ENCODE results near the gene IGSF8. TPM values are rescaled to one million over a fixed set of nuclear protein-coding genes. Genes with fewer than 3 reads are reported as not detected.

Gene IGSF8
- total and polyA plus RNA-seq, 8 donors = 12.9 to 24.7 (median 18.4) TPM

DNA sequence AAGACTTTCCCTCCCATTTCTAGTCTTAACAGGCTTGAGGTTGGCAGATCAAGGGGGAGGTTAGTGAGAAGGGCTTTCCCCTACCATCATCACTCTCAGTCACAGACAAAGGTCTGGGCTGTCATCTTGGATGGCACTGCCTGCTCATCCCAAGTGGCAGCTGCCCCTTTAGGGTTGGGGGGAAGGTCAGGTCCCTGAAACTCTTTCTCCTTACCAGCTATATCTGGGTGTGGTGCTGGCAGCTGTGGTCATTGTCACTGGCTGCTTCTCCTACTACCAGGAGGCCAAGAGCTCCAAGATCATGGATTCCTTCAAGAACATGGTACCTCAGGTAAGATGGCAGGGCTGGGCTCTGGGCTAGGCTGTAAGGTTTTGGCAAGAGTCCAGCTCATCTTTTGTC, 25.3 kb upstream of the IGSF8 start:
- H3K4me3 ChIP-seq = no peak overlapping the region
- FAIRE-seq = no peak
- H3K27ac ChIP-seq = no peak overlapping the region
- H3K27me3 ChIP-seq = no peaks in the 10 kb centered on the region
- no peaks in the 10 kb centered on the region for H3K36me3 ChIP-seq
- no peak for ATAC-seq
- intact Hi-C loops (cut with DNase I) = no loop called here
- DNase-seq = no peak
- TF ChIP-seq, protein P1, sequence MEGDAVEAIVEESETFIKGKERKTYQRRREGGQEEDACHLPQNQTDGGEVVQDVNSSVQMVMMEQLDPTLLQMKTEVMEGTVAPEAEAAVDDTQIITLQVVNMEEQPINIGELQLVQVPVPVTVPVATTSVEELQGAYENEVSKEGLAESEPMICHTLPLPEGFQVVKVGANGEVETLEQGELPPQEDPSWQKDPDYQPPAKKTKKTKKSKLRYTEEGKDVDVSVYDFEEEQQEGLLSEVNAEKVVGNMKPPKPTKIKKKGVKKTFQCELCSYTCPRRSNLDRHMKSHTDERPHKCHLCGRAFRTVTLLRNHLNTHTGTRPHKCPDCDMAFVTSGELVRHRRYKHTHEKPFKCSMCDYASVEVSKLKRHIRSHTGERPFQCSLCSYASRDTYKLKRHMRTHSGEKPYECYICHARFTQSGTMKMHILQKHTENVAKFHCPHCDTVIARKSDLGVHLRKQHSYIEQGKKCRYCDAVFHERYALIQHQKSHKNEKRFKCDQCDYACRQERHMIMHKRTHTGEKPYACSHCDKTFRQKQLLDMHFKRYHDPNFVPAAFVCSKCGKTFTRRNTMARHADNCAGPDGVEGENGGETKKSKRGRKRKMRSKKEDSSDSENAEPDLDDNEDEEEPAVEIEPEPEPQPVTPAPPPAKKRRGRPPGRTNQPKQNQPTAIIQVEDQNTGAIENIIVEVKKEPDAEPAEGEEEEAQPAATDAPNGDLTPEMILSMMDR (IDR thresholded peaks at IDR 0.05) = no peak
- H3K9me3 ChIP-seq = no peaks in the 10 kb centered on the region
- H3K4me1 ChIP-seq = no peaks in the 10 kb centered on the region

DNA sequence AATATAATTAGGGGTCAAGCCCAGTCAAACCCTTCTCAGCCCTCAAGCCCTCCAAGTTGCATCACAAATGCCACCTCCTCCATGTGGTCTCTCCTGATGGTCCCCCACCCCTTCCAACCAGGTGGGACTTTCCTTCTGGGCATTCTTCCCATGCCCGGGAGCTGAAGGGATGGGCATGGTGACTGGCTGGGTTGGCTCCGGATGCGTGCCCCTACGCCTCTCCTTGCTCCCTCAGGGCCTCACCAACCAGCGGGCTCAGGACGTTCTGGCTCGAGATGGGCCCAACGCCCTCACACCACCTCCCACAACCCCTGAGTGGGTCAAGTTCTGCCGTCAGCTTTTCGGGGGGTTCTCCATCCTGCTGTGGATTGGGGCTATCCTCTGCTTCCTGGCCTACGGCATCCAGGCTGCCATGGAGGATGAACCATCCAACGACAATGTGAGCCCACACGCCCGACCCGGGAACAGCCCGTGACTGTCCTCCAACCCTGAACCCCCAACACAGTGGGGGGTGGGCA, 24.6 kb upstream of the IGSF8 start:
- TF ChIP-seq, protein P1 (IDR thresholded peaks at IDR 0.05) = no peak
- no peak overlapping the region for H3K4me3 ChIP-seq
- DNase-seq (no peak), FAIRE-seq (no peak), ATAC-seq (no peak)
- WGBS, 2 donors = 82 to 85% methylated on average over 16 of the region's 16 CpGs
- no peaks in the 10 kb centered on the region for H3K27me3 ChIP-seq
- no peaks in the 10 kb centered on the region for H3K4me1 ChIP-seq
- no peaks in the 10 kb centered on the region for H3K36me3 ChIP-seq
- intact Hi-C loops (cut with DNase I) = no loop called here
- no peaks in the 10 kb centered on the region for H3K9me3 ChIP-seq
- no peak overlapping the region for H3K27ac ChIP-seq

DNA sequence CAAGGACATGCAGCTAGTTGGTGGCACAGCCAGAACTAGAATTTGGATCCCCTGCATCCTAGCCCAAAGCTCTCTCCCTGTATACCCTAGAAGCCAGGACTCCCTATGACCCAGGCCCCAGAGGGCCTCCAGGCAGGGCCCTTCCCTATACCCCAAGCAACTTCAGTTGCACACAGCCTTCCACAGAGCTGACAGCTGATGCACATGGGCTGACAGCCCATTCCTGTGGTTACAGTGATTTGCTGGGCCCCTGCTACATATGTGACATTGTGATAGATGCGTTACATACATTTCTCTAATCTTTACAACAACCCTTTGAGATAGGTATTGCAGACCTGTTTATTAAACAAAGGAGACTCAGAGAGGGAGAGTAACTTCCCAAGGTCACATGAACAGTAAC, 23.0 kb upstream of the IGSF8 start:
- no peaks in the 10 kb centered on the region for H3K9me3 ChIP-seq
- H3K4me3 ChIP-seq = no peak overlapping the region
- H3K4me1 ChIP-seq = no peaks in the 10 kb centered on the region
- no peaks in the 10 kb centered on the region for H3K36me3 ChIP-seq
- ATAC-seq (no peak), DNase-seq (no peak), FAIRE-seq (no peak)
- no peaks in the 10 kb centered on the region for H3K27me3 ChIP-seq
- TF ChIP-seq, protein P1 (IDR thresholded peaks at IDR 0.05) = no peak
- 69 to 74% methylated on average over 1 of the region's 1 CpG for WGBS, 2 donors
- H3K27ac ChIP-seq = no peak overlapping the region
- intact Hi-C loops (cut with DNase I) = no loop called here

DNA sequence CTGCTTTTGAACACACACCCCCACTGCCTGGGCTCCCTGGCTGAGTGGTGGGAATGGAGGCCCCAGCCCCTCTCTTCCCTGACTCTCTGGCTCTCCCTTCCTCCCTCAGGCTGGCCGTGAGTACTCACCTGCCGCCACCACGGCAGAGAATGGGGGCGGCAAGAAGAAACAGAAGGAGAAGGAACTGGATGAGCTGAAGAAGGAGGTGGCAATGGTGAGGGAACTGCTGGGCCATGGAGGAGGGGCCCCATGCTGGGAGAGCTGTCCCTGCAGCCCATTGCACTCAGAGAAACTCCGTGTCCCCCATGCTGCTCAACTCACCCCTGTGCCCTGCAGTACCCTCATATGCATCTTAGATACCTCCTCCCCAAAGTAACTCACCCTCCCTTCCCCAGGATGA, 22.4 kb upstream of the IGSF8 start:
- ATAC-seq (no peak), FAIRE-seq (no peak), DNase-seq (no peak)
- Histone ChIP-seq H3K4me3 (no peak overlapping the region), H3K9me3 (no peaks in the 10 kb centered on the region), H3K27ac (no peak overlapping the region), H3K36me3 (no peaks in the 10 kb centered on the region), H3K4me1 (no peaks in the 10 kb centered on the region), H3K27me3 (no peaks in the 10 kb centered on the region)
- WGBS, 2 donors = 87% methylated on average over 5 of the region's 5 CpGs
- intact Hi-C loops (cut with DNase I) = no loop called here
- TF ChIP-seq, protein P1 (IDR thresholded peaks at IDR 0.05) = no peak

DNA sequence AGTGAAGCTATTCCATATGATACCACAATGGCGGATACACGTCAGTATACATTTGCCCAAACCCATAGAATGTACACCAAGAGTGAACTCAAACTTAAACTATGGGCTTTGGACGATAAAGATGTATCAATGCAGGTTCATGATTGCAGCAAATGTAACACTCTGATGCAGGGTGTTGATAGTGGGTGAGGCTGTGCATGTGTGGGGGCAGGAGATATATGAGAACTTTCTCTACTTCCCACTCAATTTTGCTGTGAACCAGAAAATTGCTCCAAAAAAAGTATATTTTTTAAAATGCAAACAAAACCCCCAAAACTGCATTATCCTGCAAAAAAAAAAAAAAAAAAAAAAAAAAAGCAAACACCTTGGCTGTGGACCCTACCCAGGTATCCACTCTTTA, 20.5 kb upstream of the IGSF8 start:
- FAIRE-seq (no peak), DNase-seq (no peak), ATAC-seq (no peak)
- no peaks in the 10 kb centered on the region for H3K4me1 ChIP-seq
- no peak overlapping the region for H3K4me3 ChIP-seq
- H3K27ac ChIP-seq = no peak overlapping the region
- H3K9me3 ChIP-seq = no peaks in the 10 kb centered on the region
- 83 to 86% methylated on average over 3 of the region's 3 CpGs for WGBS, 2 donors
- TF ChIP-seq, protein P1 (IDR thresholded peaks at IDR 0.05) = no peak
- no peaks in the 10 kb centered on the region for H3K27me3 ChIP-seq
- intact Hi-C loops (cut with DNase I) = no loop called here
- H3K36me3 ChIP-seq = no peaks in the 10 kb centered on the region
